Measurements from ENCODE around the gene AIMP1.
A peak's percentile ranks its signal among the peaks of the same experiment; 100 is the strongest.

The AIMP1 gene

DNA sequence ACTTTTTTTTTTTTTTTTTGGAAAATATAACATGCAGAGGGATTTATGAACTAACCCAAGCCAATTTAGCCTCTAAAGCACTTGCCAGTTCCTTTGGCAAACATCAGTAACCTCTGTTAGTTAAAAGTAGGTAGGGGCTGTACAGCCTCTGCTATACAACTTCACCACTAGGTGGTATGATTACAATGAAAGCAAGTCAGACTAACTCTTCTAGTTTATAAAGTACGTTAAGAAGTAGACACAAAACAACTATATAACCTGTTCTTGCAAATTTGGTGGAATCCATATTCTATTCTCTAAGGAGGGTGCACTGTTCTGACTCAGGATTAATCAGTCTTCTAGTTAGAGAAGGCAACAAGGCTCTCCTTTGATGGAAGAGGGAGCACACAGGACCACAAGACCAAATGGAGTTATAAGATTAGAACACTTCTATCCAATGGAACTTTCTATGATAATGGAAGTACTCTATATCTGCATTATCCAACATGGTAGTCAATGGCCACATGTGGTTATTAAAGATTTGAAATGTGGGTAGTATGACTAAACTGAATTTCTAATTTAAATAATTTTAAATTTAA is 12.8 kb downstream of the AIMP1 start:
- TF ChIP-seq, protein P1, sequence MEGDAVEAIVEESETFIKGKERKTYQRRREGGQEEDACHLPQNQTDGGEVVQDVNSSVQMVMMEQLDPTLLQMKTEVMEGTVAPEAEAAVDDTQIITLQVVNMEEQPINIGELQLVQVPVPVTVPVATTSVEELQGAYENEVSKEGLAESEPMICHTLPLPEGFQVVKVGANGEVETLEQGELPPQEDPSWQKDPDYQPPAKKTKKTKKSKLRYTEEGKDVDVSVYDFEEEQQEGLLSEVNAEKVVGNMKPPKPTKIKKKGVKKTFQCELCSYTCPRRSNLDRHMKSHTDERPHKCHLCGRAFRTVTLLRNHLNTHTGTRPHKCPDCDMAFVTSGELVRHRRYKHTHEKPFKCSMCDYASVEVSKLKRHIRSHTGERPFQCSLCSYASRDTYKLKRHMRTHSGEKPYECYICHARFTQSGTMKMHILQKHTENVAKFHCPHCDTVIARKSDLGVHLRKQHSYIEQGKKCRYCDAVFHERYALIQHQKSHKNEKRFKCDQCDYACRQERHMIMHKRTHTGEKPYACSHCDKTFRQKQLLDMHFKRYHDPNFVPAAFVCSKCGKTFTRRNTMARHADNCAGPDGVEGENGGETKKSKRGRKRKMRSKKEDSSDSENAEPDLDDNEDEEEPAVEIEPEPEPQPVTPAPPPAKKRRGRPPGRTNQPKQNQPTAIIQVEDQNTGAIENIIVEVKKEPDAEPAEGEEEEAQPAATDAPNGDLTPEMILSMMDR (conservative IDR thresholded peaks at IDR 0.05; ENCODE audit: control insufficient read depth, insufficient read depth, low read depth, low read length) = peak; percentile 83
- DNase-seq (ENCODE audit: low read depth) = peak; percentile 60
- H3K4me3 ChIP-seq (ENCODE audit: control insufficient read depth, low read depth, low read length) = no peak overlapping the region

DNA sequence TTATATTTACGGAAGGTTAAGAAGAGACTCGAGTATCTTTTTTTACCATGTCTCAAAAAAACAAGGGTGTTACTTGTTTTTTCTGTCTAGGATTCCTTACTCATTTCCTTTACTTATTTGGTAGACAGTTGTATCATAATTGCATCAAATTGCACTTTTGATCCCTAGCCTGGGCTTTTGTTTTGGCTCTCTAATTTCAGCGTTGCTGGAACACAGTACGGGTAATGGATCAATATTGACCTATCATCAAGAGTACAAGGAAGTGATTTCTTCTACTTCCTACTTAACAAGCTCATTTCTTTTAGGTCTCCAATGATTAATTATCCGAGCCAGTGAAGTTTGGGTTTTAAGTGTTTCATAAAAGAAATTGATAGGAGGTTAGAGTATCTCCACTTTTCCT is 16.8 kb downstream of the AIMP1 start:
- TF ChIP-seq, protein P1 (conservative IDR thresholded peaks at IDR 0.05; ENCODE audit: control insufficient read depth, insufficient read depth, low read depth, low read length) = no peak
- DNase-seq (ENCODE audit: low read depth) = no peak

DNA sequence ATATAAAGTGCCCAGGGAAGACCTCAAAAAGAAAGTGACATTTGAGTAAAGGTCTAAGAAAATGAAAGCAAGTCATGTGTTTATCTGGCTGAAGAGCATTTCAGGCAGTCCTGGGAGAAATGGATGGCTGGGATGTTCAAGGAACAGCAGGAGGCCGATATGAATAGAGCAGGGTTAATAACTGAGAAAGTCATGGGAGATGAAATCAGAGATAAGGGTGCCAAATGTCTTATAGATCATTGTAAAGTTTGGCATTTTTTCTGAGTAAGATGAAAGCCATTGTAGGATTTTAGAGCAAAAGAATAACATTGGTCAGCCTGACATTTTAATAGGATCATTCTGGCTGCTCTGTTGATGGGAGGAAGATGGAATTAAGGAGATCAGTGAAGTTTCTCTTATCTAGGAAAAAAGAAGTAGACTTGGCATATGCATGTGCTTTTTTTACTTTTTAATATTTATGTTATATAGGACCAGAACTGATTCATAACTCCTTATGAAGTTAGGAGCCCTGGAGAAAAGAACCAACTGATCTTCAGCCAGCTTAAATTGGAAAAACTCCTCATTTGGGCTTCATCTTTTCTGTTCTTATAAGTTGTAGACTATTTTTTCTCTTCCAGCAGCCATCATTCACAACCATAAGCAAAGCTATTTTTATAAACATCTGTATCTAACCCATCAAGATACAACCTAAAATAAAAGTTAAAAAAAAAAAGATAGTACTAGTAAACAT is 18.6 kb downstream of the AIMP1 start:
- no peak for DNase-seq (ENCODE audit: low read depth)
- TF ChIP-seq, protein P1 (conservative IDR thresholded peaks at IDR 0.05; ENCODE audit: control insufficient read depth, insufficient read depth, low read depth, low read length) = no peak

More for the DNA sequence above, 16.8 kb downstream of the AIMP1 start:
- H3K4me3 ChIP-seq (ENCODE audit: control insufficient read depth, low read depth, low read length) = no peak overlapping the region

DNA sequence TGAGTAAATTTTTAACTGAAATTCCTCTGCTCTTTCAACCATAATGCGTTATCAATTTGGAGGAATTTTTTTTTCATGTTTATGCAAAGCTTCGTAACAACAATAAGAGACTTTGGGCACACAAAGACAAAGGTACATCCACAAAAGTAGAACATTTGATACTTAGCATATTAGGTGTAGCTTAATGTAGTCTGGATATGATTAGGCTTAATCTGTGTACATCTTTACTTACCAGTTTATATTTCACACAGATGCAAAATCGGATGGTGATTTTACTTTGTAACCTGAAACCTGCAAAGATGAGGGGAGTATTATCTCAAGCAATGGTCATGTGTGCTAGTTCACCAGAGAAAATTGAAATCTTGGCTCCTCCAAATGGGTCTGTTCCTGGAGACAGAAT is 20.3 kb downstream of the AIMP1 start:
- H3K4me3 ChIP-seq (ENCODE audit: control insufficient read depth, low read depth, low read length) = no peak overlapping the region
- DNase-seq (ENCODE audit: low read depth) = no peak
- TF ChIP-seq, protein P1 (conservative IDR thresholded peaks at IDR 0.05; ENCODE audit: control insufficient read depth, insufficient read depth, low read depth, low read length) = no peak

More for the DNA sequence above, 18.6 kb downstream of the AIMP1 start:
- no peak overlapping the region for H3K4me3 ChIP-seq (ENCODE audit: control insufficient read depth, low read depth, low read length)

DNA sequence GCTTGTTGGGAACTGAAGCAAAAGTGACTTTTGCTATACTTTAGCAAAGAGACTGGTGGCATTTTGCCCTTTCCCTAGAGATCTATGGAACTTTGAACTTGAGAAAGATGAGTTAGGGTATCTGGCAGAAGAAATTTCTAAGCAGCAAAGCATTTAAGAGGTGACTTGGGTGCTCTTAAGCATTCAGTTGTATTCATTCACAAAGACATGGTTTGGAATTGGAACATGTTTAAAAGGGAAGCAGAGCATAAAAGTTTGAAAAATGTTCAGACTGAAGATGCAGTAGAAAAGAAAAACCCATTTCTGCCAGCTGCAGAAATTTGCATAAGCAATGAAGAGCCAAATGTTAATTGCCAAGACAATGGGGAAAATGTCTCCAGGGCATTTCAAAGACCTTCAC is 21.6 kb downstream of the AIMP1 start:
- TF ChIP-seq, protein P1 (conservative IDR thresholded peaks at IDR 0.05; ENCODE audit: control insufficient read depth, insufficient read depth, low read depth, low read length) = no peak
- DNase-seq (ENCODE audit: low read depth) = no peak
- no peak overlapping the region for H3K4me3 ChIP-seq (ENCODE audit: control insufficient read depth, low read depth, low read length)

DNA sequence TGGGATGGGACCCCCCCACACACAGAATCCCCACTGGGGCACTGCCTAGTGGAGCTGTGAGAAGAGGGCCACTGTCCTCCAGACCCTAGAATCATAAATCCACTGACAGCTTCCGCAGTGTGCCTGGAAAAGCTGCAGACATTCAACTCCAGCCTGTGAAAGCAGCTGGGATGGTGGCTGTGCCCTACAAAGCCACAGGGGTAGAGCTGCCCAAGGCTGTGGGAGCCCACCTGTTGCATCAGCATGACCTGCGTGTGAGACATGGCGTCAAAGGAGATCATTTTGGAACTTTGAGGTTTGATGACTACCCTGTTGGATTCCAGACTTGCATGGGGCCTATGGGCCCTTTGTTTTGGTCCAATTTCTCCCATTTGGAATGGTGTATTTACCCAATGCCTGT is 22.3 kb downstream of the AIMP1 start:
- no peak overlapping the region for H3K4me3 ChIP-seq (ENCODE audit: control insufficient read depth, low read depth, low read length)
- TF ChIP-seq, protein P1 (conservative IDR thresholded peaks at IDR 0.05; ENCODE audit: control insufficient read depth, insufficient read depth, low read depth, low read length) = no peak

More for the DNA sequence above, 22.3 kb downstream of the AIMP1 start:
- no peak for DNase-seq (ENCODE audit: low read depth)
